Measurements from ENCODE around the gene PTGR1.

GRCh38 chr9:111632060-111632459 is 32.6 kb upstream of the PTGR1 start:
- TF ChIP-seq POLR2A (IDR thresholded peaks at IDR 0.05) (no peak), CTCF (IDR thresholded peaks at IDR 0.05) (no peak)
